AG10803 (cell line): ENCODE measurements around the gene ZNF77.
"Not testable (repeated sequence)": the region's sequence is repeated elsewhere in the genome, so short reads cannot be mapped to it uniquely, and the experiment has no call there.

Experiments
- DNase-seq: peaks from one replicate; pipeline ENCODE4 v3.0.0; 2010; ENCODE audit warnings: low read depth
- H3K4me3 ChIP-seq: 2 replicates; pipeline ENCODE4 v1.5.1; 2011; ENCODE audit warnings: mild to moderate bottlenecking, low read length, control low read depth
- CTCF ChIP-seq: conservative IDR thresholded peaks from 2 replicates; pipeline ENCODE4 v1.5.1; 2011; ENCODE audit warnings: mild to moderate bottlenecking, low read length, control low read depth, inconsistent platforms

Gene ZNF77

GRCh38 chr19:2900296-2901252 lies 44.2 kb downstream of the ZNF77 start, which contains the start of gene ZNF57:
TSS of gene ZNF57 (plus strand) at chr19:2900928. CDS start at chr19:2901046, 118 bp downstream.
- H3K4me3 ChIP-seq: peak within 1 kb of the TSS; percentile 92
- peak; percentile 99 for DNase-seq
- no peak for TF ChIP-seq CTCF

GRCh38 chr19:2896694-2897093 lies 48.1 kb downstream of the ZNF77 start:
- no peak for TF ChIP-seq CTCF
- DNase-seq: no peak
- H3K4me3 ChIP-seq: no peak overlapping the region

- DNase-seq: peak; percentile 14
- H3K4me3 ChIP-seq: not testable (repeated sequence)
These were observed 54.2 kb downstream of the ZNF77 start for GRCh38 chr19:2890531-2890930.

GRCh38 chr19:2888731-2889224 lies 56.0 kb downstream of the ZNF77 start:
- no peak for TF ChIP-seq CTCF
- peak; percentile 13 for DNase-seq
- H3K4me3 ChIP-seq: peak overlapping the region; percentile 55

GRCh38 chr19:2887391-2887914 lies 57.3 kb downstream of the ZNF77 start:
- peak; percentile 70 for DNase-seq
- peak overlapping the region; percentile 10 for H3K4me3 ChIP-seq
- peak; percentile 69 for TF ChIP-seq CTCF

GRCh38 chr19:2885736-2886135 lies 59.0 kb downstream of the ZNF77 start:
- TF ChIP-seq CTCF: no peak
- no peak for DNase-seq
- H3K4me3 ChIP-seq: no peak overlapping the region

GRCh38 chr19:2883686-2884439 lies 60.9 kb downstream of the ZNF77 start:
- no peak for TF ChIP-seq CTCF
- peak; percentile 67 for DNase-seq
- H3K4me3 ChIP-seq: no peak overlapping the region
